B cell (primary cell): ENCODE results near the gene TUBG1.

Experiments used
- EZH2 ChIP-seq: IDR thresholded peaks from 2 replicates; pipeline ENCODE4 v1.6.1; 2012; ENCODE audit warnings: borderline replicate concordance, low read depth, mild to moderate bottlenecking, moderate library complexity, low read length; ENCODE audit not compliant: insufficient read depth, poor library complexity, severe bottlenecking
- TF ChIP-seq, protein P1 (sequence below): fragments of 200-600 bp; IDR thresholded peaks from one replicate; pipeline ENCODE4 v1.8.0; 2022; ENCODE audit warnings: antibody characterized with exemption, mild to moderate bottlenecking

DNA sequence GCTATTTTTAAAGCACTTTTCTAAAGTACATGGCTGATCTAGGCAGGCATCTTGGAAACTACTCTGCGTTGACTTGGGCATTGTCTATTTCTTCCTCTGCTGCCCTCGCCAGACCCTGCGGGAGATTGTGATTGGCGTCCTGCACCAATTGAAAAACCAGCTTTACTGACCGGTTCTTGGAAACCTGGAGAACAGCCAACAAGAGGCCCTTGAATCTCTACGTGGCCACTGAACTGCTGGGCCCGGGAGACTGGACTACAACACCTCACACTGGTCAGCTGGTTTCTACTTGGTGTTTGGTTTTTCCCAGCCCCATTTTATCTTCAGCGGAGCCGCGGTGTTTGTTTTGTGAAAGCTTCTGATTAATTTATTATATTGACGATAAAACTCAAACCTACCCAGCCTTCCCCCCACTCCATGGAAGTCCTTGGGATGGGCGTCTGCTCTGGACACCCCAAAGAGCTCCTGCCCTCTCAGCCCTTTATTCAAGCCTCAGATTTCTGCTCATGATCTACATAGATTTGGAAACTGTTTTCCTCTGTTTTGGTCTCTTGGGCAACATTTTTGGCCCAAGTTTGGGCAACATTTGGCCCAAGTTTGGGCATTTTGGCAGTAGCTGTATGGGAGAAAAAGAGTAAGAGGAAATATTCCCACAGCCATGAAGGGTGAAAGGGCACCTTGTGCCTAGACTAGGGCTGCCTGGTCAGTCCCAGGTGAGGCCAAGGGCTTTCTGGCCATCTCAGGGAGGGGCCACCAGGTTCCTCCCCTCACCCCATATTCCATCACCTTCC is 37.9 kb upstream of the TUBG1 start:
- TF ChIP-seq, protein P1, sequence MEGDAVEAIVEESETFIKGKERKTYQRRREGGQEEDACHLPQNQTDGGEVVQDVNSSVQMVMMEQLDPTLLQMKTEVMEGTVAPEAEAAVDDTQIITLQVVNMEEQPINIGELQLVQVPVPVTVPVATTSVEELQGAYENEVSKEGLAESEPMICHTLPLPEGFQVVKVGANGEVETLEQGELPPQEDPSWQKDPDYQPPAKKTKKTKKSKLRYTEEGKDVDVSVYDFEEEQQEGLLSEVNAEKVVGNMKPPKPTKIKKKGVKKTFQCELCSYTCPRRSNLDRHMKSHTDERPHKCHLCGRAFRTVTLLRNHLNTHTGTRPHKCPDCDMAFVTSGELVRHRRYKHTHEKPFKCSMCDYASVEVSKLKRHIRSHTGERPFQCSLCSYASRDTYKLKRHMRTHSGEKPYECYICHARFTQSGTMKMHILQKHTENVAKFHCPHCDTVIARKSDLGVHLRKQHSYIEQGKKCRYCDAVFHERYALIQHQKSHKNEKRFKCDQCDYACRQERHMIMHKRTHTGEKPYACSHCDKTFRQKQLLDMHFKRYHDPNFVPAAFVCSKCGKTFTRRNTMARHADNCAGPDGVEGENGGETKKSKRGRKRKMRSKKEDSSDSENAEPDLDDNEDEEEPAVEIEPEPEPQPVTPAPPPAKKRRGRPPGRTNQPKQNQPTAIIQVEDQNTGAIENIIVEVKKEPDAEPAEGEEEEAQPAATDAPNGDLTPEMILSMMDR = no peak
- no peak for TF ChIP-seq EZH2
